HG03469 (cell line): ENCODE measurements around the gene CALHM4.
"Not testable (repeated sequence)": the region's sequence is repeated elsewhere in the genome, so short reads cannot be mapped to it uniquely, and the experiment has no call there.

ENCODE experiments used
- ATAC-seq: cut with Tn5 transposase; IDR thresholded peaks from one replicate; pipeline ENCODE4 v1.9.1; 2021; ENCODE audit warnings: mild to moderate bottlenecking, moderate library complexity, moderate number of reproducible peaks; ENCODE audit not compliant: unreplicated experiment

The CALHM4 gene

DNA sequence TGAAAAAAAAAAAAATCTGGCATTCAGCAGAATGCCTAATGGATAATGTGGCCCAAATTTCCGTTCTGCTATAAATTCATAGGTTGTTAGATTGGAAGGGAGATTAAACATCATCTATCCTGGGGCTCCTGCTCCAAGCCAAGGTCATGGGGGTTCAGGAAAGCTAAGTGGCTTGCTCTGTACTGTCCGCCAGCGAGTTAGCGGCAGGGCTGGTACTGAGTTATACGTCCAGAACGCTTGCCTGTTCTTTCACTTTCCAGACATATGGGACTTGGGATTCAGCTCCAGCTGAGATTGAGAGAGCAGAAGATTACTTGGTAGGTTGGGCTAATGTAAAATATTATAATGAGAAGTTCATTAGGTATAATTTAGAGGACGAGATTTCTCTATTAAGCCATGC, 18.6 kb downstream of the CALHM4 start:
- ATAC-seq: no peak

DNA sequence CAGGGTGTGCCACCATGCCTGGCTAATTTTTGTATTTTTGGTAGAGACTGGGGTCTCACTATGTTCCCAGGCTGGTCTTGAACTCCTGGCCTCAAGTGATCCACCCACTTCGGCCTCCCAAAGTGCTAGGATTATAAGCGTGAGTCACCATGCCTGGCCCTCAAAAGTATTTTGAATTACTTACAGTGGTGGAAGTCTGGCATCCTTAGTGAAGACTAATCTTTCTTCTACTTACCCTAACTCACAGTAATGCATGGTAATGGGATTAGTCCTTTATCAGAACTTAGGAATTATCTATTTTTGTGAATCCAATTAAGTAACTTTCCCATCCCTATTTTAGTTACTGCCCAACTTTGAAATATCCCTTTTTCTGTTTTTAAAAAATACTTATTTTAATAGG, 21.7 kb downstream of the CALHM4 start:
- no peak for ATAC-seq

DNA sequence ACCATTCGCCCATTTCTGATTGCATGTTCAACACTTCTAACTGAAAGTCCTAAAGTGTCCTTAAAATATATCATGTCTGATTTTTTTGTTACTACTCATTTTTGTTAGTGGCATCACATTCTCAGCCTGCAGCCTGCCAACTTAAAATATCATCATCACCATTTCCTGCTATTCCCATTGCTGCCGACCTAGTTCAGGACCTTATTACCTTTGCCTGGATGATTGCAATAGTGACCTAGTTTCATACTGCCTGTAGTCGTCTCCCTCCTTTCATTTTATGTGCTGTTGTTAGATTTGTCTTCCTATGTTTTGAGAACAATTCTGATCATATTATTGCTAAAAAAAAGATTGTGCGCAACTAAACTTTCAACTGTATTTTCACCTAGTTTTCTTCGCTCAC, 23.9 kb downstream of the CALHM4 start:
- no peak for ATAC-seq

DNA sequence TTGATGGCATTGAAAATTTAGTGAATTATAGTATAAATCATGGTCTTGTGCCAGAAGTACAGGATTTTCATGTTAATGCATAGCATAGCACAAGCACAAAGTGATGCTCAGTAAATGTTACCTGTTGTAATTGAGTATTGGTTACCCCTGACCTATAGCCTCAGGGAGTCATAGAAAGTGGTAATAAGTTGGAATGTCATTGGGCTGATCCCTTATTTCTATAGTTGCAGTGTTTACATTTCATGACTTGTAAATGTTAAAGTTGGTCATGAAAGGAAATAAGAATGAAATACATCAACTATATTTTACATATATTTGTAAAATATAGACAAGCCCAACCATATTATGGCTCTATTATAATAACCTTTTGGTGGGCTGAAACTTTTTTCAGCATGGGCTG, 24.8 kb downstream of the CALHM4 start:
- ATAC-seq: no peak

DNA sequence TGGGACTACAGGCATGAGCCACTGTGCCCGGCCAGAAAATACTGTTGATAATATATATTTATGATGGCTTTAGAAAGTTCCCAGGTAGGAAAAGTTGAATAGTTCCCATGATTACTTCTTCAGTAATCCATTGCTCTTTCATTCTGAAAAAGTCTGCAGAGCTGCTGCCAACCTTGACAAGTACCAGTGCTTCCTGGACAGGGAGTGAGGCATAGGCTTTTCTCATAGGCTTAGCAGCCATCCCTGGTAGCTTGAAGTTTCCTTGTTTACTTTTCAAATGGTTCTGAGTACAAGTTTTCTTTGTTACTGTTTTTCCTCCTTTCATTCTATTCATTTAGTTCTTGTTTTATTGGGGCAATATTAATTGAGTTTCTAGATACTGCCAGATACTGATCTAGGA, 25.6 kb downstream of the CALHM4 start:
- ATAC-seq: no peak

DNA sequence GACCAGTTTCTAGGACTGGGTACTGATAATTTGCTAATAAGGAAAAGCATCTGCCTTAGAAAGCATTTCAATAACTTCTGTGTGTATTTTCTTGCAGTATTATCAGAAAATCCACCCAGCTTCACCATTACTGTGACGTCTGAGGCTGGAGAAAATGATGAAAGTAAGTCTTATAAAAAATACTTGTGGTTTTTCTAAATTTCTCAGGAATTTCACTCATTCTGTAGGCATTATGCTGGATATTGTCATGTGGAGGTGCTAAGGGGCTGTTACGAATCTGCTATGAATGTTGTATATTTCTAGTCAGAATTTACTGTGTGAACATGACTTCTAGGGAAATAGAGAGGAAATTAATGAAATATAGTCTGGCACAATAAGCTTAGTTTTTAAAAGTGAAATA, 26.6 kb downstream of the CALHM4 start:
- no peak for ATAC-seq

DNA sequence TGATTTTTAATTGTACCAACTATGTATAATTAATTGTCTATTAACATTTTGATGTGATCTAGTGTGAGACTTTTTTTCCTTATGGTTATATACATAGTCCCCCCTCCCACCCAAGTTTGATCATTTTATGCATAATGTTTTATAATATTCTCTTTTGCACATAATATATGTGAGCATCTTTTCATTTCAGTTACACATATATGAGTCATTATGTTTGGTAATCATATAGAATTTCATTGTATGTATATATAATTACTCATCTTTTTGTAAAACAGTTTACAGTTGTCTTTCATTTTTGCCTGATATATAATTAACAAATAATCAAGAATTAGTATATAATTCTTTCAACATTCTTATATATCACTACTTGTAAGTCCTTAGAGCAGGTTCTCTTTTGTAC, 32.7 kb downstream of the CALHM4 start:
- no peak for ATAC-seq

DNA sequence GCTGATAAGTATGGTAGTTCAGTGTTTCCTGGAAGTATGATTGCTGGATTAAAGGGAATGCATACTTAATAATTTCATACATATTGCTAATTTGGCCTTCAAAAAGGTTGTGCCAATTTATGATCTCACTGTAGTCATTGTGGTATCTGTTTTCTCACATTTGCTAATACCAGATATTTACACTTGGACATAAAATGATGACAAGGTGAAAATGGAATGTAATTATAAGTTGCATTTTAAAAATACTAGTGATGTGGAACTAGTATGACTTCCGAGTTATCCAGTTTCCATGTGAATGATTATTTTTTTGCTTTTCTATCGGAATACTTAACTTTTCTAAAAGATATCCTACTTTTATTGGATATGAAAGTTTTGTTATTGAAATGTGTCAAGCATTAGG, 33.2 kb downstream of the CALHM4 start:
- no peak for ATAC-seq

DNA sequence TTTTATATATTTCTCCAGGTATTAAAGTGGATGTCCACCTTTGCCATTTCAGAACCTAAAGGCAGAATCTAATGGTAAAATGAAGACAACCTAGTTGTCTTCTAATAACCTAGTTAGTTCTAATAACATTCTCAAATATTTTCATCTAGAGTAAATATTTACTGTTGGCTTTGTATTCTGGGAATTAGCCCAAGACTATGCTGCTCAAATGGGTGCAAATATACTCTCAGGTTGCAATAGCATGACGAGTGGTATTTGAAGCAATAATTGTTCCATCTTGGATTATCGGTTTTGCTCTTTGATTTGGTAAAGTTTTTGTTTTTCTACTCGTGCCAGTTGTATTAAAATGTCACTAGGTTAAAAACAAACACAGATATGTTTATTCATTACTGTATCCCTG, 41.7 kb downstream of the CALHM4 start:
- no peak for ATAC-seq

DNA sequence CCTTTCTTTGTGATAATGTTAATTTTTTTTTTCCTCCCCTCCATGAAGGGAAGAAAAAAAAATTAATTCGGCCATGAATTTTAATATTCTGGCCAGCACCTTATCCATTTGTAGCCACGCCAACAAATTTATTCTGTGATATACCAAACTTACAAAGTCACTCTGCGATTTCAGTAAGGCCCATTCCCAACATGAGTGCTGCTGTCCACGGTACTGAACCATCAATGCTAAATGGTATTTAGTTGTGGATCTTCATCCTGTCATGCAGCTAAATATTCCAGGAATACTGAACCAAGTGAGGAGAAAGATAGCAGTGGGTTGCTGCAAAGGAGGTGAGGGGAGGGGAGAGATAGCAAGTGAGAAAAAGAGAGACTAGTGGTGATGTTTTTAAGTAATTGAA, 43.3 kb downstream of the CALHM4 start:
- no peak for ATAC-seq

DNA sequence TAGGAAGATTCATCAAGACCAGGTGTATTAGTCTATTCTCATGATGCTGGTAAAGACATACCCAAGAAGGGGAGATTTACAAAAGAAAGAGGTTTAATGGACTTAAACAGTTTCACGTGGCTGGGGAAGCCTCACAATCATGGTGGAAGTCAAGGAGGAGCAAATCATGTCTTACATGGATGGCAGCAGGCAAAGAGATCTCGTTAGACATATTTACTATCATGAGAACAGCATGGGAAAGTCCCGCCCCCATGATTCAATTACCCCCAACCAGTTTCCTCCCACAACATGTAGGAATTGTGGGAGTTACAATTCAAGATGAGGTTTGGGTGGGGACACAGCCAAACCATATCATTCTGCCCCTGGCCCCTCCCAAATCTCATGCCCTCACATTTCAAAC, 50.4 kb downstream of the CALHM4 start:
- not testable (repeated sequence) for ATAC-seq

DNA sequence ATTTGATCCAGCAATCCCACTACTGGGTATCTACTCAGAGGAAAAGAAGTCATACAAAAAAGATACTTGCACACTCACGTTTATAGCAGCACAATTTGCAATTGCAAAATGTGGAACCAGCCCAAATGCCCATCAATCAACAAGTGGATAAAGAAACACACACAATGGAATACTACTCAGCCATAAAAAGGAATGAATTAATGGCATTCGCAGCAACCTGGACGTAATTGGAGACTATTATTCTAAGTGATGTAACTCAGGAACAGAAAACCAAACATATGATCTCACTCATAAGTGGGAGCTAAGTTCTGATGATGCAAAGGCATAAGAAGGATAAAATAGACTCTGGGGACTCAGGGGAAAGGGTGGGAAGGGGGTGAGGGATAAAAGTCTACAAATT, 51.3 kb downstream of the CALHM4 start:
- ATAC-seq: not testable (repeated sequence)

DNA sequence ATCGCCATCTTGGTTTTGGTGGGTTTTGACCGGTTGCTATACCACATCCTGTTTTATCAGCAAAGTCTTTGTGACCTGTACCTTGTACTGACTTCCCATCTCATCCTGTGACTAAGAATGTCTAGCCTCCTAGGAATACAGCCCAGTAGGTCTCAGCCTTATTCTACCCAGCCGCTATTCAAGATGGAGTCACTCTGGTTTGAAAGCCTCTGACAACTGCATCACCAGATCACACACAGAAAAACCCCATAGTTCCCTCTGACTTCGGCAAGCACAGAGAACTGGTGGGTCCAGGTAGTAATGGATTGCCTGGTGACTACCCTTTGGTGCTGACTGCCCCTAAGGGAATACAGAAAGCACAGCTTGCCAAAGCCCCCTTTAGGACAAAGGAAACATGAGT, 52.4 kb downstream of the CALHM4 start:
- no peak for ATAC-seq
